MM.1S (cell line): Measurements from ENCODE around the gene BCAT1.

Experiments used
- CTCF ChIP-seq: fragments of 300-600 bp; sonication (generic); IDR thresholded peaks from 2 replicates; pipeline ENCODE4 v1.5.1; 2016; ENCODE audit warnings: antibody characterized with exemption, low read length, mixed read lengths
- EZH2 ChIP-seq: fragments of 300-600 bp; sonication (generic); optimal IDR thresholded peaks from 2 replicates; pipeline ENCODE3; 2017; ENCODE audit warnings: low read depth, mild to moderate bottlenecking, antibody characterized with exemption, low read length, mixed read lengths
- EZH2phosphoT487 ChIP-seq: fragments of 300-600 bp; sonication (generic); IDR thresholded peaks from 2 replicates; pipeline ENCODE4 v1.6.1; 2018; ENCODE audit warnings: antibody characterized with exemption, low read length

GRCh38 chr12:24960222-24960855 lies 11.4 kb upstream of the BCAT1 start:
- TF ChIP-seq CTCF (peak; percentile 57), EZH2 (no peak), EZH2phosphoT487 (no peak)
